Measurements from ENCODE around the gene TRMT6.
A peak's percentile ranks its signal among the peaks of the same experiment; 100 is the strongest.

Gene TRMT6, protein sequence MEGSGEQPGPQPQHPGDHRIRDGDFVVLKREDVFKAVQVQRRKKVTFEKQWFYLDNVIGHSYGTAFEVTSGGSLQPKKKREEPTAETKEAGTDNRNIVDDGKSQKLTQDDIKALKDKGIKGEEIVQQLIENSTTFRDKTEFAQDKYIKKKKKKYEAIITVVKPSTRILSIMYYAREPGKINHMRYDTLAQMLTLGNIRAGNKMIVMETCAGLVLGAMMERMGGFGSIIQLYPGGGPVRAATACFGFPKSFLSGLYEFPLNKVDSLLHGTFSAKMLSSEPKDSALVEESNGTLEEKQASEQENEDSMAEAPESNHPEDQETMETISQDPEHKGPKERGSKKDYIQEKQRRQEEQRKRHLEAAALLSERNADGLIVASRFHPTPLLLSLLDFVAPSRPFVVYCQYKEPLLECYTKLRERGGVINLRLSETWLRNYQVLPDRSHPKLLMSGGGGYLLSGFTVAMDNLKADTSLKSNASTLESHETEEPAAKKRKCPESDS

DNA sequence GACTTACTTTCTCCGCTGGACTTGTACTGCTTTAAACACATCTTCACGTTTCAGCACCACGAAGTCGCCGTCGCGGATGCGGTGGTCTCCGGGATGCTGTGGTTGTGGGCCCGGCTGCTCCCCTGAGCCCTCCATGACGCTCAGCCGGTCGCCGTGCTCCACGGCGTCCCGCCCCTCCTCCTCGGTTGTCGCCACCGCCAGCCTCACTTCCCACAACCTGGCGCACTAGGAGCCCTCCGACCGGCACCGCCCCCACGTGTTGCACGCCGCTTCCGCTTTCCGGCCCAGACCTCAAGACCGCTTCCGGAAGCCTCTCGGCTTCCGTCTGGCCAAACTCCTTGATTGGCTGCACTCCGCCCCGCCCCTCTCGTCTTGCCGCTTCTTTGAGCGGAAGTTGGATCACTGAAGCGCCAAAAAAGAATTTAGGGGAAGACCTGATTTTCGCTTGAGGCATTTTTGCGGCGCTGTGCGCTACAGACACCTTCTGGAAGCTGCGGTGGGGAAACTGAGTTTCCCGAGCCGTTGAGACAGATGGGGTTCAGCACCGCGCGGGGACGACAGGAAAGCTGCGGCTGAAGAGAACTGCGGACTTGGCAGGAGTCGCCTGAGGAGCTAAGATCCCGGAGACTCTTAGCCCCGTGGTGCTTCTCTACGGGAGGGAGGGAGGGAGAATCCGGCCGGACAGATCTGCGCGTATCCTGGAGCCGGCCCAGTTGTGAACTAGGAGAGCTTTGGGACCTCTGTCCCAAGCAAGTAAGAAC lies at the start of gene TRMT6, which contains the start of gene MCM8:
TRMT6 (minus strand) TSS at position 263 of the 761 bp plus-strand sequence; CDS start at position 135, 128 bp downstream.
MCM8 (plus strand) TSS at position 382 of the 761 bp plus-strand sequence. CDS start 1,364 bp downstream, outside the sequence.
- H3K79me2 ChIP-seq (ENCODE audit: insufficient read depth, low read depth): peaks cover 59% of the 10 kb centered on the region
- TF ChIP-seq, protein P1, sequence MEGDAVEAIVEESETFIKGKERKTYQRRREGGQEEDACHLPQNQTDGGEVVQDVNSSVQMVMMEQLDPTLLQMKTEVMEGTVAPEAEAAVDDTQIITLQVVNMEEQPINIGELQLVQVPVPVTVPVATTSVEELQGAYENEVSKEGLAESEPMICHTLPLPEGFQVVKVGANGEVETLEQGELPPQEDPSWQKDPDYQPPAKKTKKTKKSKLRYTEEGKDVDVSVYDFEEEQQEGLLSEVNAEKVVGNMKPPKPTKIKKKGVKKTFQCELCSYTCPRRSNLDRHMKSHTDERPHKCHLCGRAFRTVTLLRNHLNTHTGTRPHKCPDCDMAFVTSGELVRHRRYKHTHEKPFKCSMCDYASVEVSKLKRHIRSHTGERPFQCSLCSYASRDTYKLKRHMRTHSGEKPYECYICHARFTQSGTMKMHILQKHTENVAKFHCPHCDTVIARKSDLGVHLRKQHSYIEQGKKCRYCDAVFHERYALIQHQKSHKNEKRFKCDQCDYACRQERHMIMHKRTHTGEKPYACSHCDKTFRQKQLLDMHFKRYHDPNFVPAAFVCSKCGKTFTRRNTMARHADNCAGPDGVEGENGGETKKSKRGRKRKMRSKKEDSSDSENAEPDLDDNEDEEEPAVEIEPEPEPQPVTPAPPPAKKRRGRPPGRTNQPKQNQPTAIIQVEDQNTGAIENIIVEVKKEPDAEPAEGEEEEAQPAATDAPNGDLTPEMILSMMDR (conservative IDR thresholded peaks at IDR 0.05; ENCODE audit: low read depth, low read length): no peak
- no peaks in the 10 kb centered on the region for H4K20me1 ChIP-seq (ENCODE audit: insufficient read depth)
- peak within 1 kb of the TSS; percentile 69 for H3K4me2 ChIP-seq
- peaks cover 16% of the 10 kb centered on the region for H3K4me1 ChIP-seq (ENCODE audit: low read depth, poor library complexity, severe bottlenecking)
- peak within 1 kb of the TSS; percentile 73 for H3K27ac ChIP-seq
- H3K9ac ChIP-seq: peak within 1 kb of the TSS; percentile 76
- H3K27me3 ChIP-seq (ENCODE audit: insufficient read depth, low read depth): no peaks in the 10 kb centered on the region
- no peak within 1 kb of the TSS for H3K4me3 ChIP-seq (IDR thresholded peaks at IDR 0.05; ENCODE audit: insufficient read depth, low read depth, low read length)
- H3K36me3 ChIP-seq (ENCODE audit: insufficient read depth): peaks cover 14% of the 10 kb centered on the region; the same call in 1 of the 2 replicates
- H2AFZ ChIP-seq (ENCODE audit: low read depth): peak within 1 kb of the TSS; percentile 81

DNA sequence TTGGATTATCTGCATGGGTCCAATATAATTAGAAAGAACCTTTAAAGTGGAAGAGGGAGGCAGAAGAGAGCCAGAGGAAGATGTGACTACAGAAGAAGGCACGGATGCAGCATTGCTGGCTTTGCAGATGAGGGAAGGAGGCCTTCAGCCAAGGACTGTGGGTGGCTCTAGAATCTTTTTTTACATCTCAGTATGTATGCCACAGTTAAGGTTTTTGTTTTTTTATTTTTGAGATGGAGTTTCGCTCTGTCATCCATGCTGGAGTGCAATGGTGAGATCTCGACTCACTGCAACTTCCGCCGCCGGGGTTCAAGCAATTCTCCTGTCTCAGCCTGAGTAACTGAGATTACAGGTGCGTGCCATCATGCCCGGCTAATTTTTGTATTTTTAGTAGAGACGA lies 49.5 kb upstream of the TRMT6 start:
- TF ChIP-seq, protein P1 (conservative IDR thresholded peaks at IDR 0.05; ENCODE audit: low read depth, low read length): no peak
- Histone ChIP-seq H3K4me2 (no peak overlapping the region), H3K36me3 (ENCODE audit: insufficient read depth) (no peaks in the 10 kb centered on the region; the same call in 1 of the 2 replicates), H3K79me2 (ENCODE audit: insufficient read depth, low read depth) (no peaks in the 10 kb centered on the region), H3K27me3 (ENCODE audit: insufficient read depth, low read depth) (no peaks in the 10 kb centered on the region), H3K9ac (no peak overlapping the region), H3K27ac (no peak overlapping the region), H4K20me1 (ENCODE audit: insufficient read depth) (no peaks in the 10 kb centered on the region), H3K4me1 (ENCODE audit: low read depth, poor library complexity, severe bottlenecking) (peaks cover 30% of the 10 kb centered on the region), H2AFZ (ENCODE audit: low read depth) (no peak overlapping the region), H3K4me3 (IDR thresholded peaks at IDR 0.05; ENCODE audit: insufficient read depth, low read depth, low read length) (no peak overlapping the region)

DNA sequence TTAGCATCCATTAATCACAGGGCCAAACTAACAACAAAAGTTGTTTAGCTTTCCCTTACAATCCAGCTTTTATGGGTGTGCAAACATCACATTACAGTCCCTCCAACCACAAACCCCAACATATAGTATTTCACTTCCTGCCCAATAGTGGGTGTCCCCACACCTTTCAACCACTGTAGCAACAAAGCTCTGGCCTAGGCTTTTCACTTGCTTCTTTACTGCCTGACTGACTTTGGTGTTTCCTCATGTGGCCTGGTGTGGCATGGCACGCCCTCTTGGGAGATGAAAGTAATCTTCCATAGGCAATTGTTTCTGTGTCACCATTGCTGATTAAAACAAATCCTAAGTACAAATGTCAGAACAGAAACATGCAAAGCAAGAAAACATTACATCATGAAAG lies 46.4 kb upstream of the TRMT6 start:
- TF ChIP-seq, protein P1 (conservative IDR thresholded peaks at IDR 0.05; ENCODE audit: low read depth, low read length): no peak
- no peaks in the 10 kb centered on the region for H3K27me3 ChIP-seq (ENCODE audit: insufficient read depth, low read depth)
- H3K36me3 ChIP-seq (ENCODE audit: insufficient read depth): no peaks in the 10 kb centered on the region; the same call in 1 of the 2 replicates
- H3K79me2 ChIP-seq (ENCODE audit: insufficient read depth, low read depth): no peaks in the 10 kb centered on the region
- no peaks in the 10 kb centered on the region for H4K20me1 ChIP-seq (ENCODE audit: insufficient read depth)
- H3K27ac ChIP-seq: no peak overlapping the region
- no peak overlapping the region for H3K9ac ChIP-seq
- no peak overlapping the region for H2AFZ ChIP-seq (ENCODE audit: low read depth)
- H3K4me1 ChIP-seq (ENCODE audit: low read depth, poor library complexity, severe bottlenecking): peaks cover 28% of the 10 kb centered on the region
- H3K4me3 ChIP-seq (IDR thresholded peaks at IDR 0.05; ENCODE audit: insufficient read depth, low read depth, low read length): no peak overlapping the region
- peak overlapping the region; percentile 15; the same call in 1 of the 2 replicates for H3K4me2 ChIP-seq

DNA sequence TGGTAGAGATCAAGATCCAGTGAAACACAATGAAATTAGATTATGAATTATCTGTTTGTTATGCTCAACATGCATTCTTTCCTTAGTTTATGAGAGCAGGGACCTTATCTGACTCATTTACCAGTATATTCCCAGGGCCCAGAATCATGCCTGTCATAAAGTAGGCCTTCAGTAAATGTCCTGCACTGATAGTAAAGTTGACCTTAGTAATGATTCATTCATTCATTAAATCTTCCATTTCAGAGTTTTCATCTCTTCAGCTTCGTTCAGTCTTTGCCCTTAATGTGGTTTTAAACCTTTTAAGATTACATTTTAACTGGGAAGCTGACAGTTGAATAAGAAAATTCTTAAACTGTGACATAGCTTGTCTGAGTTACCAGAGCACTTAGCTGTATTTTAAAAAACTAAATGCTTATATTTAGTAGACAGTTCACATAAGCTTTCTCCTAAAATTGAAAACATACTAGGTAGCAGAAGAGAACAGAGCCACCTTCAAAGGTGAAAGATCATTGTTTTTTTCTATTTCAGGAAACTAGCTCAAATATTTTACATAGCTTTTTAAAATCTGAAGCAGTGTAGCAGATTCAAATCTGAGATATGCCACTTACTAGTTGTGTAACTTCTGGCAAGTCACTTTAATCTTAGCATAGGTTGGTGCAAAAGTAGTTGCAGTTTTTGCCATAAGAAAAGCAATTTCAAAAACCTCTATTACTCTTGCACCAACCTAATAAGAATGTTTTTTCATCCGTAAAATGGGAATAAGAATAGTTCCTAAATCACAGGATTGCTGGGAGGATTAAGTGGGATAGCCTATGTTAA lies 41.5 kb upstream of the TRMT6 start:
- Histone ChIP-seq H3K79me2 (ENCODE audit: insufficient read depth, low read depth) (no peaks in the 10 kb centered on the region), H3K36me3 (ENCODE audit: insufficient read depth) (no peaks in the 10 kb centered on the region; the same call in 1 of the 2 replicates), H4K20me1 (ENCODE audit: insufficient read depth) (no peaks in the 10 kb centered on the region), H3K27ac (no peak overlapping the region), H3K9ac (no peak overlapping the region), H3K27me3 (ENCODE audit: insufficient read depth, low read depth) (no peaks in the 10 kb centered on the region), H3K4me3 (IDR thresholded peaks at IDR 0.05; ENCODE audit: insufficient read depth, low read depth, low read length) (no peak overlapping the region), H3K4me2 (no peak overlapping the region), H3K4me1 (ENCODE audit: low read depth, poor library complexity, severe bottlenecking) (peaks cover 16% of the 10 kb centered on the region), H2AFZ (ENCODE audit: low read depth) (no peak overlapping the region)
- TF ChIP-seq, protein P1 (conservative IDR thresholded peaks at IDR 0.05; ENCODE audit: low read depth, low read length): no peak

Data from KMS-11 (cell line).